Colonic mucosa (tissue), 4 donors: ENCODE results near the gene GGN. TPM values are rescaled to one million over a fixed set of nuclear protein-coding genes. Genes with fewer than 3 reads are reported as not detected.

Source experiments
- DNase-seq: peaks from one replicate; pipeline ENCODE4 v3.0.0-alpha.2; 2020
- H3K27ac ChIP-seq: fragments of 200-600 bp; one replicate; pipeline ENCODE4 v1.8.0; 2021
- H3K27me3 ChIP-seq: fragments of 200-600 bp; one replicate; pipeline ENCODE4 v1.8.0; 2021
- H3K36me3 ChIP-seq: fragments of 200-600 bp; one replicate; pipeline ENCODE4 v1.8.0; 2021
- H3K4me1 ChIP-seq: fragments of 200-600 bp; one replicate; pipeline ENCODE4 v1.8.0; 2021; ENCODE audit warnings: mild to moderate bottlenecking
- H3K4me3 ChIP-seq: fragments of 200-600 bp; one replicate; pipeline ENCODE4 v1.8.0; 2021
- H3K9ac ChIP-seq, 2 donors: one replicate each; pipeline ENCODE4 v1.7.0; 2013; ENCODE audit warnings: control low read depth in 2 of 2, low read depth in 2 of 2, low read length in 2 of 2
- H3K9me3 ChIP-seq: fragments of 200-600 bp; one replicate; pipeline ENCODE4 v1.8.0; 2021
- CTCF ChIP-seq: fragments of 200-600 bp; IDR thresholded peaks from one replicate; pipeline ENCODE4 v1.8.0; 2022; ENCODE audit warnings: antibody characterized with exemption, mild to moderate bottlenecking
- intact Hi-C: fragments of 100-400 bp; cut with DNase I; formaldehyde crosslinking; loops from one replicate; pipeline ENCODE4 v1.14.1; 2022
- total RNA-seq, 2 donors: library from RNA; stranded (reverse); fragmentation: NEBNext Ultra II Directional in 1 of 2; extraction: Animal tissue kit (Norgen Biotek cat#: 25700) in 1 of 2; gene quantifications; one replicate each; pipeline ENCODE4 v1.2.1, GENCODE V29; 2021
- donor health status: healthy.
- donor health status: DM: no; HTN: no; CAD: no.
- donor health status: DM: no; HTN: no; CAD: no.

Gene GGN
- total RNA-seq, 2 donors from 2014 or later, result 0.37 to 0.45 TPM

- Histone ChIP-seq H3K9me3 (no peaks in the 10 kb centered on the region), H3K36me3 (no peaks in the 10 kb centered on the region), H3K27me3 (no peaks in the 10 kb centered on the region), H3K9ac (no peak overlapping the region), H3K27ac (no peak overlapping the region), H3K4me1 (no peaks in the 10 kb centered on the region), H3K4me3 (no peak overlapping the region)
- intact Hi-C loops, result no loop called here
- no peak for DNase-seq
- TF ChIP-seq CTCF, result no peak
Observed at GRCh38 chr19:38424272-38424671, 36.4 kb upstream of the GGN start.

GRCh38 chr19:38422438-38422837 lies 34.6 kb upstream of the GGN start:
- TF ChIP-seq CTCF, result no peak
- Histone ChIP-seq H3K9ac (no peak overlapping the region), H3K27ac (no peak overlapping the region), H3K36me3 (no peaks in the 10 kb centered on the region), H3K4me3 (no peak overlapping the region), H3K27me3 (no peaks in the 10 kb centered on the region), H3K4me1 (no peaks in the 10 kb centered on the region), H3K9me3 (no peaks in the 10 kb centered on the region)
- intact Hi-C loops, result no loop called here
- DNase-seq, result no peak

- no peaks in the 10 kb centered on the region for H3K27me3 ChIP-seq
- no peak for TF ChIP-seq CTCF
- no peak overlapping the region for H3K27ac ChIP-seq
- H3K36me3 ChIP-seq, result no peaks in the 10 kb centered on the region
- H3K9ac ChIP-seq, result no peak overlapping the region
- H3K9me3 ChIP-seq, result no peaks in the 10 kb centered on the region
- DNase-seq, result no peak
- intact Hi-C loops, result no loop called here
- no peaks in the 10 kb centered on the region for H3K4me1 ChIP-seq
- no peak overlapping the region for H3K4me3 ChIP-seq
Observed at GRCh38 chr19:38421856-38422255, 34.0 kb upstream of the GGN start.

GRCh38 chr19:38420935-38421334 lies 33.1 kb upstream of the GGN start:
- Histone ChIP-seq H3K9ac (no peak overlapping the region), H3K9me3 (no peaks in the 10 kb centered on the region), H3K4me1 (no peaks in the 10 kb centered on the region), H3K4me3 (no peak overlapping the region), H3K36me3 (no peaks in the 10 kb centered on the region), H3K27me3 (no peaks in the 10 kb centered on the region), H3K27ac (no peak overlapping the region)
- no peak for DNase-seq
- intact Hi-C loops, result no loop called here
- TF ChIP-seq CTCF, result no peak

- H3K27ac ChIP-seq, result no peak overlapping the region
- H3K4me1 ChIP-seq, result no peaks in the 10 kb centered on the region
- H3K9me3 ChIP-seq, result no peaks in the 10 kb centered on the region
- H3K4me3 ChIP-seq, result peak overlapping the region; percentile 14
- no peaks in the 10 kb centered on the region for H3K27me3 ChIP-seq
- intact Hi-C loops, result no loop called here
- peak; percentile 70 for DNase-seq
- no peak for TF ChIP-seq CTCF
- no peaks in the 10 kb centered on the region for H3K36me3 ChIP-seq
- peak overlapping the region; percentile 26 to 30 for H3K9ac ChIP-seq
Observed at GRCh38 chr19:38417544-38418506, 30.0 kb upstream of the GGN start.
